Measurements from ENCODE around the gene NDST1. TPM values are rescaled to one million over a fixed set of nuclear protein-coding genes. Genes with fewer than 3 reads are reported as not detected.

NDST1 gene
- polyA plus RNA-seq, 1 experiment, result 52.2 TPM

- POLR2A ChIA-PET, result interaction anchor here (0.6 to 1.7 kb wide), 3 partner anchors 12 to 525 kb away, joined by 4 to 12 read pairs (median 7); no protein-coding TSS in a partner anchor
Observed at GRCh38 chr5:150484964-150485692, 22.8 kb upstream of the NDST1 start.

GRCh38 chr5:150485693-150486401, 22.1 kb upstream of the NDST1 start:
- TF ChIP-seq CTCF (IDR thresholded peaks at IDR 0.05; ENCODE audit: low read depth, low read length), result no peak
- Histone ChIP-seq H3K4me3 (ENCODE audit: low read depth, low read length) (peak overlapping the region; percentile 87), H3K27me3 (ENCODE audit: control insufficient read depth, insufficient read depth, low read length) (no peaks in the 10 kb centered on the region), H3K9me3 (ENCODE audit: control insufficient read depth, insufficient read depth, low read length) (no peaks in the 10 kb centered on the region), H3K27ac (ENCODE audit: low read depth, low read length) (peak overlapping the region; percentile 73)
- DNase-seq (ENCODE audit: low read depth, low spot score), result no peak
- ChIA-PET POLR2A (interaction anchor here (0.6 to 1.7 kb wide), 3 partner anchors 11 to 25 kb away, joined by 4 to 12 read pairs (median 4); no protein-coding TSS in a partner anchor), CTCF (interaction anchor here (0.6 to 0.8 kb wide), 2 partner anchors 14 to 39 kb away, joined by 3 read pairs; no protein-coding TSS in a partner anchor)

More at GRCh38 chr5:150484964-150485692, 22.8 kb upstream of the NDST1 start:
- H3K9me3 ChIP-seq (ENCODE audit: control insufficient read depth, insufficient read depth, low read length), result no peaks in the 10 kb centered on the region
- H3K4me3 ChIP-seq (ENCODE audit: low read depth, low read length), result peak overlapping the region; percentile 87
- H3K27me3 ChIP-seq (ENCODE audit: control insufficient read depth, insufficient read depth, low read length), result no peaks in the 10 kb centered on the region
- TF ChIP-seq CTCF (IDR thresholded peaks at IDR 0.05; ENCODE audit: low read depth, low read length), result no peak
- CTCF ChIA-PET, result interaction anchor here (0.6 to 1.0 kb wide), 3 partner anchors 13 to 61 kb away, joined by 3 to 5 read pairs (median 3); no protein-coding TSS in a partner anchor
- no peak for DNase-seq (ENCODE audit: low read depth, low spot score)
- peak overlapping the region; percentile 65 for H3K27ac ChIP-seq (ENCODE audit: low read depth, low read length)

- Histone ChIP-seq H3K27me3 (ENCODE audit: control insufficient read depth, insufficient read depth, low read length) (no peaks in the 10 kb centered on the region), H3K4me3 (ENCODE audit: low read depth, low read length) (peak overlapping the region; percentile 87), H3K9me3 (ENCODE audit: control insufficient read depth, insufficient read depth, low read length) (no peaks in the 10 kb centered on the region), H3K27ac (ENCODE audit: low read depth, low read length) (peak overlapping the region; percentile 77)
- TF ChIP-seq CTCF (IDR thresholded peaks at IDR 0.05; ENCODE audit: low read depth, low read length), result no peak
- DNase-seq (ENCODE audit: low read depth, low spot score), result no peak
- CTCF ChIA-PET, result interaction anchor here (0.7 to 2.0 kb wide), 3 partner anchors 25 to 314 kb away, joined by 4 to 17 read pairs (median 4); no protein-coding TSS in a partner anchor
- POLR2A ChIA-PET, result interaction anchor here (0.6 to 1.7 kb wide), 4 partner anchors 11 to 72 kb away, joined by 4 to 12 read pairs (median 6); no protein-coding TSS in a partner anchor
Observed at GRCh38 chr5:150486402-150487198, 21.3 kb upstream of the NDST1 start.

GRCh38 chr5:150487199-150488061, 20.5 kb upstream of the NDST1 start:
- CTCF ChIA-PET, result interaction anchor here (0.7 to 2.0 kb wide), 4 partner anchors 24 to 313 kb away, joined by 4 to 17 read pairs (median 4); no protein-coding TSS in a partner anchor

More at GRCh38 chr5:150487199-150488061, 20.5 kb upstream of the NDST1 start:
- TF ChIP-seq CTCF (IDR thresholded peaks at IDR 0.05; ENCODE audit: low read depth, low read length), result peak; percentile 24
- H3K4me3 ChIP-seq (ENCODE audit: low read depth, low read length), result peak overlapping the region; percentile 87
- no peaks in the 10 kb centered on the region for H3K9me3 ChIP-seq (ENCODE audit: control insufficient read depth, insufficient read depth, low read length)
- no peaks in the 10 kb centered on the region for H3K27me3 ChIP-seq (ENCODE audit: control insufficient read depth, insufficient read depth, low read length)
- H3K27ac ChIP-seq (ENCODE audit: low read depth, low read length), result peak overlapping the region; percentile 77
- no peak for DNase-seq (ENCODE audit: low read depth, low spot score)
- POLR2A ChIA-PET, result interaction anchor here (0.6 to 1.8 kb wide), 6 partner anchors 10 to 359 kb away, joined by 4 to 18 read pairs (median 4); no protein-coding TSS in a partner anchor
